ENCODE results near the gene DLX5.

DLX5 gene

GRCh38 chr7:96987719-96988118, 36.9 kb downstream of the DLX5 start:
- no peak for DNase-seq

GRCh38 chr7:96986901-96987300, 37.7 kb downstream of the DLX5 start:
- DNase-seq = no peak

- no peak for DNase-seq
Measured at GRCh38 chr7:96985992-96986391, 38.6 kb downstream of the DLX5 start.

GRCh38 chr7:96982586-96982985, 42.0 kb downstream of the DLX5 start:
- DNase-seq = no peak

- DNase-seq = no peak
Measured at GRCh38 chr7:96979551-96980276, 44.9 kb downstream of the DLX5 start.

GRCh38 chr7:96977445-96977844, 47.2 kb downstream of the DLX5 start:
- DNase-seq = no peak

- no peak for DNase-seq
Measured at GRCh38 chr7:96976106-96976505, 48.5 kb downstream of the DLX5 start.

- DNase-seq = no peak
Measured at GRCh38 chr7:96973986-96974385, 50.6 kb downstream of the DLX5 start.

GRCh38 chr7:96970739-96971138, 53.9 kb downstream of the DLX5 start:
- DNase-seq = no peak

All from NK-92 treated with Interleukin-12 subunit alpha and Interleukin-12 subunit beta, amount 100 ng/mL, for 24 hours (cell line).